ENCODE measurements around the gene EXOC5. TPM values are rescaled to one million over a fixed set of nuclear protein-coding genes. Genes with fewer than 3 reads are reported as not detected.
"Not testable (repeated sequence)": the region's sequence is repeated elsewhere in the genome, so short reads cannot be mapped to it uniquely, and the experiment has no call there.

Gene EXOC5
- total RNA-seq, 1 donor from 2014 or later = 53.8 TPM

DNA sequence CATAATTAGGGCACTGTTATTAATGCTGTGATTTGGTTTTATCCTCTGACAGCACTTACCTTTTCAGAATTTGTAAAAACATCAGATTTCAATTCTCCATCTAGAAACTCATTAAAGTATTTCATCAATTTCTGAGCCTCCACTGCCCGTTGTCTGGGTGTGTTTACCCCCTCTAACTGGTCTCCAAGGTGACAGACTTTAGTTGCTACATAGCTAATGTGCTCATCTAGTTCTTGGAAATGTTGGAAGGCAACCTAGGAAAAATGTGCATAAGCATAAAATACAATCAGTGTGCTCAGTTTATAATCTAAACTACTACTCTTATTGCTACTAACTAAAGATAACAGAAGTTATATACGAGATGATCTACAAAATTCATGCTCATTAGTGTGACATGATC is 24.6 kb downstream of the EXOC5 start:
- DNase-seq (no peak), ATAC-seq (ENCODE audit: low read depth) (no peak)
- Mint-ChIP-seq H3K36me3 (ENCODE audit: low read depth) (peaks cover 47% of the 10 kb centered on the region), H3K4me3 (no peak overlapping the region), H3K27ac (no peak overlapping the region), H3K27me3 (no peaks in the 10 kb centered on the region), H3K9me3 (no peaks in the 10 kb centered on the region), H3K4me1 (no peaks in the 10 kb centered on the region)
- ChIA-PET POLR2A (no interaction called here), CTCF (no interaction called here)
- intact Hi-C loops (cut with micrococcal nuclease) = loop anchor here (2.0 kb wide), 1 partner anchor 17 kb away; no protein-coding TSS in a partner anchor
- TF ChIP-seq, protein P1, sequence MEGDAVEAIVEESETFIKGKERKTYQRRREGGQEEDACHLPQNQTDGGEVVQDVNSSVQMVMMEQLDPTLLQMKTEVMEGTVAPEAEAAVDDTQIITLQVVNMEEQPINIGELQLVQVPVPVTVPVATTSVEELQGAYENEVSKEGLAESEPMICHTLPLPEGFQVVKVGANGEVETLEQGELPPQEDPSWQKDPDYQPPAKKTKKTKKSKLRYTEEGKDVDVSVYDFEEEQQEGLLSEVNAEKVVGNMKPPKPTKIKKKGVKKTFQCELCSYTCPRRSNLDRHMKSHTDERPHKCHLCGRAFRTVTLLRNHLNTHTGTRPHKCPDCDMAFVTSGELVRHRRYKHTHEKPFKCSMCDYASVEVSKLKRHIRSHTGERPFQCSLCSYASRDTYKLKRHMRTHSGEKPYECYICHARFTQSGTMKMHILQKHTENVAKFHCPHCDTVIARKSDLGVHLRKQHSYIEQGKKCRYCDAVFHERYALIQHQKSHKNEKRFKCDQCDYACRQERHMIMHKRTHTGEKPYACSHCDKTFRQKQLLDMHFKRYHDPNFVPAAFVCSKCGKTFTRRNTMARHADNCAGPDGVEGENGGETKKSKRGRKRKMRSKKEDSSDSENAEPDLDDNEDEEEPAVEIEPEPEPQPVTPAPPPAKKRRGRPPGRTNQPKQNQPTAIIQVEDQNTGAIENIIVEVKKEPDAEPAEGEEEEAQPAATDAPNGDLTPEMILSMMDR (IDR thresholded peaks at IDR 0.05) = no peak

DNA sequence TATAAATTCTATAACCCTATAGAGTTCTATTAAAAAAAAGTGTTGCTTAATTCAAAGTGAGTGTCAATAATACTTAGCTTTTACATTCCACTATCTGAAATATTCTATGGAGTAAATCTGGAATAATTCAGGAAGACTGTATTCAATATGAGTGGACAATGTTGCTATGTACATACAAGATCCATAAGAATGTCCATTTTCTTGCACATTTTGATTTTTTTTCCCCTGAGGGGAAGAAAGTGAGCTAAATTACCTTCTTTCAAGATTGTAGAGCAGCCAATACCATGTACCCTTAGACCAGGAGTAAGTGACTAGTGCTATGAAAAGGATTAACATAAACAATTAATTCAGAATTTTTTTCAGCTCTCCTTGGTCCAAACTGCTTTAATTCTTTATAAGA is 25.4 kb downstream of the EXOC5 start:
- DNase-seq (no peak), ATAC-seq (ENCODE audit: low read depth) (no peak)
- Mint-ChIP-seq H3K36me3 (ENCODE audit: low read depth) (peaks cover 54% of the 10 kb centered on the region), H3K9me3 (no peaks in the 10 kb centered on the region), H3K4me3 (no peak overlapping the region), H3K4me1 (no peaks in the 10 kb centered on the region), H3K27me3 (no peaks in the 10 kb centered on the region), H3K27ac (no peak overlapping the region)
- ChIA-PET CTCF (no interaction called here), POLR2A (no interaction called here)
- intact Hi-C loops (cut with micrococcal nuclease) = no loop called here
- TF ChIP-seq, protein P1 (IDR thresholded peaks at IDR 0.05) = no peak

GRCh38 chr14:57240115-57240514 is 28.6 kb downstream of the EXOC5 start:
- intact Hi-C loops (cut with micrococcal nuclease); H3K27me3 Mint-ChIP-seq; ATAC-seq (ENCODE audit: low read depth); H3K27ac Mint-ChIP-seq; H3K9me3 Mint-ChIP-seq; DNase-seq; H3K4me1 Mint-ChIP-seq; H3K4me3 Mint-ChIP-seq; POLR2A ChIA-PET; CTCF ChIA-PET: not testable (repeated sequence)
- H3K36me3 Mint-ChIP-seq (ENCODE audit: low read depth) = peaks cover 45% of the 10 kb centered on the region

GRCh38 chr14:57232006-57232405 is 36.7 kb downstream of the EXOC5 start:
- Mint-ChIP-seq H3K36me3 (ENCODE audit: low read depth) (peaks cover 56% of the 10 kb centered on the region), H3K27ac (no peak overlapping the region)

GRCh38 chr14:57228320-57228719 is 40.4 kb downstream of the EXOC5 start:
- intact Hi-C loops (cut with micrococcal nuclease) = loop anchor here (5.0 kb wide), 1 partner anchor 64 kb away; no protein-coding TSS in a partner anchor
- CTCF ChIA-PET; H3K9me3 Mint-ChIP-seq; H3K4me3 Mint-ChIP-seq; H3K4me1 Mint-ChIP-seq; H3K27ac Mint-ChIP-seq; ATAC-seq (ENCODE audit: low read depth); POLR2A ChIA-PET; H3K27me3 Mint-ChIP-seq; DNase-seq: not testable (repeated sequence)
- H3K36me3 Mint-ChIP-seq (ENCODE audit: low read depth) = peaks cover 63% of the 10 kb centered on the region

More at GRCh38 chr14:57232006-57232405, 36.7 kb downstream of the EXOC5 start:
- ATAC-seq (ENCODE audit: low read depth) (no peak), DNase-seq (no peak)
- Mint-ChIP-seq H3K27me3 (no peaks in the 10 kb centered on the region), H3K4me1 (no peaks in the 10 kb centered on the region), H3K4me3 (no peak overlapping the region), H3K9me3 (peaks cover 3% of the 10 kb centered on the region)
- intact Hi-C loops (cut with micrococcal nuclease) = no loop called here
- POLR2A ChIA-PET = interaction anchor here (0.8 kb wide), 1 partner anchor 19 kb away, joined by 3 read pairs; no protein-coding TSS in a partner anchor
- TF ChIP-seq, protein P1 (IDR thresholded peaks at IDR 0.05) = no peak
- CTCF ChIA-PET = no interaction called here

DNA sequence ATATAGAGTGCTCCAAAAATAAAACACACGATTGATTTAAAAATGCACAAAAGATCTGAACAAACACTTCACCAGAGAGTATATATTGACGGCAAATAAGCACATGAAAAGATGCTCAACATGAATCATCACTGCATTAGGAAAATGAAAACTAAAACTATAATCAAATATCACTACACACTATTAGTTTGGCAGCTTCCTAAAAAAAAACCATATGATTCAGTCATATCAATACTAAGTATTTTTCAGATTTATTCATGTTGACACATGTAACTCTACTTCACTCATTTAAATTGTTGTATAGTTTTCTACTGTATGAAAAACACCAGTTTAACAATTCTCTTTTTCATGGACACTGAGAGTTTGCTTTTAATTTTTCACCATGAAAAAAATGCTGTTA is 41.6 kb downstream of the EXOC5 start:
- TF ChIP-seq, protein P1 (IDR thresholded peaks at IDR 0.05) = no peak
- Mint-ChIP-seq H3K4me3 (no peak overlapping the region), H3K4me1 (no peaks in the 10 kb centered on the region), H3K27ac (no peak overlapping the region), H3K9me3 (peaks cover 3% of the 10 kb centered on the region), H3K27me3 (no peaks in the 10 kb centered on the region), H3K36me3 (ENCODE audit: low read depth) (peaks cover 60% of the 10 kb centered on the region)
- ChIA-PET CTCF (no interaction called here), POLR2A (no interaction called here)
- ATAC-seq (ENCODE audit: low read depth) (no peak), DNase-seq (no peak)
- intact Hi-C loops (cut with micrococcal nuclease) = loop anchor here (5.0 kb wide), 1 partner anchor 65 kb away; no protein-coding TSS in a partner anchor
